Testis (tissue), 2 donors: ENCODE measurements around the gene PACSIN1.

Experiments used
- POLR2A ChIP-seq: fragments of 450-650 bp; IDR thresholded peaks from one replicate; pipeline ENCODE4 v1.6.1; 2017; ENCODE audit warnings: antibody characterized with exemption, mild to moderate bottlenecking, moderate library complexity
- TF ChIP-seq, protein P1 (sequence below), 3 experiments: fragments of 450-650 bp in 2 of 3; fragments of 200-600 bp in 1 of 3; sonication (generic) in 1 of 3; IDR thresholded peaks; one replicate each; pipeline ENCODE4 v1.5.1; 2016 to 2019; ENCODE audit warnings: antibody characterized with exemption in 3 of 3, mild to moderate bottlenecking in 2 of 3, moderate library complexity in 1 of 3

DNA sequence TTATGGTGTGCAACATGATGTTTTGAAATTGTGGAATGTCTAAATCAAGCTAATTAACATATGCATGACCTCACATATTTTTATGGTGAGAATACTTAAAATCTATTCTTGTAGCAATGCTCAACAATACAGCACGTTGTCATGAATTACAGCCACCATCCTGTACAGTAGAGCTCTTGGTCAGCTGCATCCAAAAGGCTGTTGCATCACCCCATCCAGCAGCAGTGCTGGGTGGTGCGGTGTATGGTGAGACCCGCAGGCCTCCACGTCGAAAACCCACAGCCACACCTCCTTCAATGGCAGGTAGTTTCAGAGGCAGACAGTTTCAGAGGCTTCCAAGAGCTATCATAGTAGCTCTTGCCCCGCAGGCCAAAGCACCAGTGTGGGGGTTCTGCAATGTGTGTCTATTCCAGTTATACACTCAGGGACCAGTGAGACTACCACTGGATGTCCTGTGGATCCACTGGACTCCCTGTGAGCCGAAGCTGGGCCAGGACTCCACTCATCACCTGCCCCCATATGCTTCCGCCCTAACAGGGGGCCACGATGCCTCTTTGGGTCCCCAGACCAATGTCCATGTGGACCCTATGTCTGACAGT lies 23.4 kb downstream of the PACSIN1 start:
- TF ChIP-seq, protein P1, sequence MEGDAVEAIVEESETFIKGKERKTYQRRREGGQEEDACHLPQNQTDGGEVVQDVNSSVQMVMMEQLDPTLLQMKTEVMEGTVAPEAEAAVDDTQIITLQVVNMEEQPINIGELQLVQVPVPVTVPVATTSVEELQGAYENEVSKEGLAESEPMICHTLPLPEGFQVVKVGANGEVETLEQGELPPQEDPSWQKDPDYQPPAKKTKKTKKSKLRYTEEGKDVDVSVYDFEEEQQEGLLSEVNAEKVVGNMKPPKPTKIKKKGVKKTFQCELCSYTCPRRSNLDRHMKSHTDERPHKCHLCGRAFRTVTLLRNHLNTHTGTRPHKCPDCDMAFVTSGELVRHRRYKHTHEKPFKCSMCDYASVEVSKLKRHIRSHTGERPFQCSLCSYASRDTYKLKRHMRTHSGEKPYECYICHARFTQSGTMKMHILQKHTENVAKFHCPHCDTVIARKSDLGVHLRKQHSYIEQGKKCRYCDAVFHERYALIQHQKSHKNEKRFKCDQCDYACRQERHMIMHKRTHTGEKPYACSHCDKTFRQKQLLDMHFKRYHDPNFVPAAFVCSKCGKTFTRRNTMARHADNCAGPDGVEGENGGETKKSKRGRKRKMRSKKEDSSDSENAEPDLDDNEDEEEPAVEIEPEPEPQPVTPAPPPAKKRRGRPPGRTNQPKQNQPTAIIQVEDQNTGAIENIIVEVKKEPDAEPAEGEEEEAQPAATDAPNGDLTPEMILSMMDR (IDR thresholded peaks at IDR 0.05) = no peak
- TF ChIP-seq POLR2A = no peak
